Keratinocyte (primary cell): ENCODE measurements around the gene TSEN34.

Source experiments
- CTCF ChIP-seq, 3 experiments: IDR thresholded peaks in 1 of 3; conservative IDR thresholded peaks in 1 of 3; optimal IDR thresholded peaks in 1 of 3; 2 replicates in 2 of 3; 3 replicates in 1 of 3; pipeline versions ENCODE3 to v1.5.1; 2011; ENCODE audit warnings: low read length in 3 of 3, mild to moderate bottlenecking in 3 of 3, moderate library complexity in 2 of 3, control low read depth in 1 of 3, inconsistent platforms in 1 of 3; ENCODE audit not compliant: insufficient read depth in 2 of 3; ENCODE audit errors: extremely low read depth in 1 of 3
- EZH2 ChIP-seq: IDR thresholded peaks from one replicate; pipeline ENCODE4 v1.6.1; 2012; ENCODE audit warnings: inconsistent platforms, mild to moderate bottlenecking, low read length, moderate library complexity

GRCh38 chr19:54156490-54156889 lies 34.6 kb upstream of the TSEN34 start:
- TF ChIP-seq CTCF (optimal IDR thresholded peaks at IDR 0.05 in 1 of 3, IDR thresholded peaks at IDR 0.05 in 1 of 3, conservative IDR thresholded peaks at IDR 0.05 in 1 of 3; ENCODE audit: extremely low read depth in 1 of 3, insufficient read depth in 2 of 3, low read length in 3 of 3) (no peak), EZH2 (no peak)
